GM06990 (cell line): ENCODE results near the gene SCMH1.

ENCODE experiments used
- DNase-seq: peaks from one replicate; pipeline ENCODE4 v3.0.0-alpha.2; 2011; ENCODE audit not compliant: insufficient read length; ENCODE audit errors: extremely low read depth
- H3K27me3 ChIP-seq: replicated peaks from 2 replicates; pipeline ENCODE4 v1.6.0; 2011; ENCODE audit warnings: low read length; ENCODE audit not compliant: control insufficient read depth, insufficient read depth
- H3K36me3 ChIP-seq: 2 replicates; pipeline ENCODE4 v1.5.1; 2011; ENCODE audit warnings: low read length; ENCODE audit not compliant: control insufficient read depth, insufficient read depth
- H3K4me3 ChIP-seq: replicated peaks from 2 replicates; pipeline ENCODE4 v1.5.1; 2011; ENCODE audit warnings: low read depth, mild to moderate bottlenecking, control low read depth, low read length
- TF ChIP-seq, protein P1 (sequence below): IDR thresholded peaks from 2 replicates; pipeline ENCODE4 v1.5.1; 2011; ENCODE audit warnings: low read length, control low read depth, mild to moderate bottlenecking, inconsistent platforms; ENCODE audit not compliant: insufficient read depth, poor library complexity, severe bottlenecking

SCMH1 gene

DNA sequence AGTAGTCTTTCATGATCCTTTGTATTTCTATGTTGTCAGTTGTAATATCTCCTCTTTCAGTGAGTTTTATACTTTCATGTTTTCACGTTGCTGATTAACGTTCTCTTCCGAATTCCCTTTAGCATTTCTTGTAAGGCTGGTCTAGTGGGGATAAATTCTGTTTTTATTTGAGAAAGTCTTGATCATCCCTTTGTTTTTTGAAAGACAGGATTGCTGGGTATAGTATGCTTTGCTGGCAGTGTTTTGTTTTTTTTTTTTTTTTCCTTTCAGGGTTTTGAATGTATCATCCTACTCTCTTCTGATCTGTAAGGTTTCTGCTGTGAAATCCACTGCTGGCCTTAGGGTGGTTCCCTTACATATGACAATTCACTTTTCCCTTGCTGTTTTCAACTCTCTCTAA is 74.4 kb downstream of the SCMH1 start:
- Histone ChIP-seq H3K27me3 (no peaks in the 10 kb centered on the region), H3K36me3 (no peaks in the 10 kb centered on the region; the same call in 1 of the 2 replicates), H3K4me3 (no peak overlapping the region)
- TF ChIP-seq, protein P1, sequence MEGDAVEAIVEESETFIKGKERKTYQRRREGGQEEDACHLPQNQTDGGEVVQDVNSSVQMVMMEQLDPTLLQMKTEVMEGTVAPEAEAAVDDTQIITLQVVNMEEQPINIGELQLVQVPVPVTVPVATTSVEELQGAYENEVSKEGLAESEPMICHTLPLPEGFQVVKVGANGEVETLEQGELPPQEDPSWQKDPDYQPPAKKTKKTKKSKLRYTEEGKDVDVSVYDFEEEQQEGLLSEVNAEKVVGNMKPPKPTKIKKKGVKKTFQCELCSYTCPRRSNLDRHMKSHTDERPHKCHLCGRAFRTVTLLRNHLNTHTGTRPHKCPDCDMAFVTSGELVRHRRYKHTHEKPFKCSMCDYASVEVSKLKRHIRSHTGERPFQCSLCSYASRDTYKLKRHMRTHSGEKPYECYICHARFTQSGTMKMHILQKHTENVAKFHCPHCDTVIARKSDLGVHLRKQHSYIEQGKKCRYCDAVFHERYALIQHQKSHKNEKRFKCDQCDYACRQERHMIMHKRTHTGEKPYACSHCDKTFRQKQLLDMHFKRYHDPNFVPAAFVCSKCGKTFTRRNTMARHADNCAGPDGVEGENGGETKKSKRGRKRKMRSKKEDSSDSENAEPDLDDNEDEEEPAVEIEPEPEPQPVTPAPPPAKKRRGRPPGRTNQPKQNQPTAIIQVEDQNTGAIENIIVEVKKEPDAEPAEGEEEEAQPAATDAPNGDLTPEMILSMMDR: no peak
- DNase-seq: no peak

GRCh38 chr1:41164727-41165126 is 77.4 kb downstream of the SCMH1 start:
- no peaks in the 10 kb centered on the region for H3K27me3 ChIP-seq
- DNase-seq: no peak
- TF ChIP-seq, protein P1: no peak

GRCh38 chr1:41162441-41162840 is 79.7 kb downstream of the SCMH1 start:
- Histone ChIP-seq H3K36me3 (peaks cover 2% of the 10 kb centered on the region), H3K4me3 (no peak overlapping the region), H3K27me3 (no peaks in the 10 kb centered on the region)
- TF ChIP-seq, protein P1: no peak
- no peak for DNase-seq

More at GRCh38 chr1:41164727-41165126, 77.4 kb downstream of the SCMH1 start:
- H3K4me3 ChIP-seq: no peak overlapping the region
- no peaks in the 10 kb centered on the region; the same call in 1 of the 2 replicates for H3K36me3 ChIP-seq

DNA sequence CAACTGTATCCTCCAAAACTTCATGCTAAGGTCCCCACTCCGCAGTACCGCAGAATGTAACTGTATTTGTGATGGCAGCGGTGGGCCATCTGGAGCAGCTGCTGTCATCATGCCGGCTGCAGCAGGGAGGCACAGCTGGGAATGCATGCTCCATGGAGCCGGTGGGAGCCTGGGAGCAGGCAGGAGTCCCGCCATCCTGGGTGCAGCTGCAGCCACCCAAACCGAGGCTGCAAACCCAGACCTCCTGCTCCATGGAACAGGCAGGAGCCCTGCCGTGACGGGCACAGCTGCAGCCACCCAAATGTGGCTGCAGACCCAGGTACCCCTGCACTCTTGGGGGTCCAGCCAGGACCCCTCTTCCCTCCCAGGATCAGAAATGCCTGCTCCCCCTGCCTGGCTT is 80.3 kb downstream of the SCMH1 start:
- Histone ChIP-seq H3K27me3 (no peaks in the 10 kb centered on the region), H3K4me3 (no peak overlapping the region), H3K36me3 (peaks cover 2% of the 10 kb centered on the region)
- TF ChIP-seq, protein P1: no peak
- no peak for DNase-seq

- Histone ChIP-seq H3K27me3 (no peaks in the 10 kb centered on the region), H3K36me3 (peaks cover 2% of the 10 kb centered on the region), H3K4me3 (no peak overlapping the region)
- no peak for DNase-seq
- TF ChIP-seq, protein P1: no peak
Measured at GRCh38 chr1:41160498-41161110, 81.5 kb downstream of the SCMH1 start.

- Histone ChIP-seq H3K4me3 (no peak overlapping the region), H3K36me3 (peaks cover 2% of the 10 kb centered on the region), H3K27me3 (no peaks in the 10 kb centered on the region)
- TF ChIP-seq, protein P1: no peak
- DNase-seq: no peak
Measured at GRCh38 chr1:41158966-41159365, 83.1 kb downstream of the SCMH1 start.
